H1 (cell line): ENCODE data around the gene EFCAB8. TPM values are rescaled to one million over a fixed set of nuclear protein-coding genes. Genes with fewer than 3 reads are reported as not detected.

Experiments
- SAP30 ChIP-seq: fragments of 300-600 bp; sonication (generic); IDR thresholded peaks from 2 replicates; pipeline ENCODE4 v1.7.1; 2012; ENCODE audit warnings: low read length, moderate library complexity, mild to moderate bottlenecking, inconsistent platforms; ENCODE audit not compliant: insufficient read depth, insufficient replicate concordance
- polyA plus RNA-seq, 7 experiments: library from polyadenylated mRNA; depleted of rRNA in 3 of 7; stranded (reverse) in 5 of 7; unstranded in 2 of 7; fragments of >200 nt in 5 of 7; fragments of 200-250 nt in 2 of 7; gene quantifications; 1 replicate in 5 of 7; 2 replicates in 1 of 7; 4 replicates in 1 of 7; pipeline versions ENCODE4 v1.2.1 to v1.2.3, GENCODE V29; 2011 to 2013; ENCODE audit warnings: missing spikeins in 2 of 7, mixed read lengths in 2 of 7
- total RNA-seq: library from RNA; stranded (reverse); fragmentation: NEBNext Ultra II Directional; extraction: Animal tissue kit (Norgen Biotek cat#: 25700); gene quantifications from 2 replicates; pipeline ENCODE4 v1.2.1, GENCODE V29; 2021

The EFCAB8 gene
- total and polyA plus RNA-seq, 2 of the 8 experiments (the other 6 are each of a cell fraction or from before 2014, with no cell fraction given) = 0.06 to 0.20 TPM

GRCh38 chr20:32982617-32983458 lies 124.1 kb downstream of the EFCAB8 start (continued):
- TF ChIP-seq SAP30 = no peak
